GM12864 (cell line): ENCODE data around the gene SCP2.

Experiments
- DNase-seq: peaks from one replicate; pipeline ENCODE4 v3.0.0-alpha.2; 2011; ENCODE audit warnings: low read depth
- H3K4me3 ChIP-seq: 2 replicates; pipeline ENCODE4 v1.5.1; 2011; ENCODE audit warnings: mild to moderate bottlenecking, low read depth, low read length, control low read depth
- TF ChIP-seq, protein P1 (sequence below): IDR thresholded peaks from 2 replicates; pipeline ENCODE4 v1.5.1; 2011; ENCODE audit warnings: low read depth, mild to moderate bottlenecking, moderate library complexity, low read length, control low read depth, inconsistent platforms; ENCODE audit errors: missing control alignments

SCP2 gene

GRCh38 chr1:53047737-53048736 is 121.0 kb downstream of the SCP2 start:
- H3K4me3 ChIP-seq: no peak overlapping the region
- TF ChIP-seq, protein P1, sequence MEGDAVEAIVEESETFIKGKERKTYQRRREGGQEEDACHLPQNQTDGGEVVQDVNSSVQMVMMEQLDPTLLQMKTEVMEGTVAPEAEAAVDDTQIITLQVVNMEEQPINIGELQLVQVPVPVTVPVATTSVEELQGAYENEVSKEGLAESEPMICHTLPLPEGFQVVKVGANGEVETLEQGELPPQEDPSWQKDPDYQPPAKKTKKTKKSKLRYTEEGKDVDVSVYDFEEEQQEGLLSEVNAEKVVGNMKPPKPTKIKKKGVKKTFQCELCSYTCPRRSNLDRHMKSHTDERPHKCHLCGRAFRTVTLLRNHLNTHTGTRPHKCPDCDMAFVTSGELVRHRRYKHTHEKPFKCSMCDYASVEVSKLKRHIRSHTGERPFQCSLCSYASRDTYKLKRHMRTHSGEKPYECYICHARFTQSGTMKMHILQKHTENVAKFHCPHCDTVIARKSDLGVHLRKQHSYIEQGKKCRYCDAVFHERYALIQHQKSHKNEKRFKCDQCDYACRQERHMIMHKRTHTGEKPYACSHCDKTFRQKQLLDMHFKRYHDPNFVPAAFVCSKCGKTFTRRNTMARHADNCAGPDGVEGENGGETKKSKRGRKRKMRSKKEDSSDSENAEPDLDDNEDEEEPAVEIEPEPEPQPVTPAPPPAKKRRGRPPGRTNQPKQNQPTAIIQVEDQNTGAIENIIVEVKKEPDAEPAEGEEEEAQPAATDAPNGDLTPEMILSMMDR: no peak
- no peak for DNase-seq

GRCh38 chr1:53048960-53049573 is 122.0 kb downstream of the SCP2 start:
- H3K4me3 ChIP-seq: no peak overlapping the region
- no peak for DNase-seq
- TF ChIP-seq, protein P1: no peak

GRCh38 chr1:53049574-53049967 is 122.5 kb downstream of the SCP2 start:
- no peak overlapping the region for H3K4me3 ChIP-seq
- TF ChIP-seq, protein P1: no peak
- DNase-seq: no peak

GRCh38 chr1:53050310-53050709 is 123.2 kb downstream of the SCP2 start:
- no peak for DNase-seq
- H3K4me3 ChIP-seq: no peak overlapping the region
- TF ChIP-seq, protein P1: no peak

- H3K4me3 ChIP-seq: no peak overlapping the region
- TF ChIP-seq, protein P1: no peak
- no peak for DNase-seq
These were observed 124.6 kb downstream of the SCP2 start for GRCh38 chr1:53051676-53052075.

- H3K4me3 ChIP-seq: no peak overlapping the region
- TF ChIP-seq, protein P1: no peak
- DNase-seq: no peak
These were observed 130.1 kb downstream of the SCP2 start for GRCh38 chr1:53057127-53057526.
